ENCODE measurements around the gene RYR2. TPM values are rescaled to one million over a fixed set of nuclear protein-coding genes. Genes with fewer than 3 reads are reported as not detected.

RYR2 gene
- total and polyA plus RNA-seq, 9 of the 15 experiments (the other 6 are each of a cell fraction or from before 2014, with no cell fraction given), result 0.03 to 0.42 (median 0.14) TPM

- H2AFZ ChIP-seq (ENCODE audit: low read depth, low read length), result no peak overlapping the region
- H3K36me3 ChIP-seq (ENCODE audit: control insufficient read depth, insufficient read depth, low read length), result no peaks in the 10 kb centered on the region
- H3K79me2 ChIP-seq (ENCODE audit: control insufficient read depth, insufficient read depth, low read length), result no peaks in the 10 kb centered on the region
- no TSS peak for BruUV-seq (replicated peaks)
- POLR2A ChIA-PET, result no interaction called here
- no peak overlapping the region for H3K27ac ChIP-seq (ENCODE audit: extremely low read depth, low read depth, low read length)
- no peak overlapping the region for H3K9ac ChIP-seq (ENCODE audit: insufficient read depth in 1 of 2, low read depth in 2 of 2, low read length in 2 of 2)
- in situ Hi-C loops (cut with MboI) (no loop called here), intact Hi-C loops (cut with micrococcal nuclease) (no loop called here)
- H3K9me3 ChIP-seq (replicated peaks; ENCODE audit: control insufficient read depth, insufficient read depth, low read depth, low read length), result no peaks in the 10 kb centered on the region; the same call in 1 of the 2 replicates
- no peaks in the 10 kb centered on the region for H3K27me3 ChIP-seq (ENCODE audit: control insufficient read depth in 2 of 2, insufficient read depth in 2 of 2, low read length in 2 of 2)
- no peak overlapping the region for H3K4me3 ChIP-seq
- no peaks in the 10 kb centered on the region for H3K9me1 ChIP-seq (ENCODE audit: control insufficient read depth, insufficient read depth, low read length)
- TF ChIP-seq SIN3B (IDR thresholded peaks at IDR 0.05; ENCODE audit: low read depth) (no peak), ZNF589 (CRISPR knock-in tag; IDR thresholded peaks at IDR 0.05; ENCODE audit: low read depth) (no peak), EP400 (IDR thresholded peaks at IDR 0.05) (no peak), PHF21A (IDR thresholded peaks at IDR 0.05; ENCODE audit: borderline replicate concordance, low read depth) (no peak), PML (IDR thresholded peaks at IDR 0.05; ENCODE audit: low read length) (no peak), MCM5 (IDR thresholded peaks at IDR 0.05; ENCODE audit: low read depth) (no peak), FOXP1 (CRISPR knock-in tag; IDR thresholded peaks at IDR 0.05) (no peak), ZNF780A (CRISPR knock-in tag; IDR thresholded peaks at IDR 0.05) (no peak), SNIP1 (IDR thresholded peaks at IDR 0.05; ENCODE audit: low read depth) (no peak), ZBTB17 (CRISPR knock-in tag; IDR thresholded peaks at IDR 0.05) (no peak)
- TF ChIP-seq, protein P1, sequence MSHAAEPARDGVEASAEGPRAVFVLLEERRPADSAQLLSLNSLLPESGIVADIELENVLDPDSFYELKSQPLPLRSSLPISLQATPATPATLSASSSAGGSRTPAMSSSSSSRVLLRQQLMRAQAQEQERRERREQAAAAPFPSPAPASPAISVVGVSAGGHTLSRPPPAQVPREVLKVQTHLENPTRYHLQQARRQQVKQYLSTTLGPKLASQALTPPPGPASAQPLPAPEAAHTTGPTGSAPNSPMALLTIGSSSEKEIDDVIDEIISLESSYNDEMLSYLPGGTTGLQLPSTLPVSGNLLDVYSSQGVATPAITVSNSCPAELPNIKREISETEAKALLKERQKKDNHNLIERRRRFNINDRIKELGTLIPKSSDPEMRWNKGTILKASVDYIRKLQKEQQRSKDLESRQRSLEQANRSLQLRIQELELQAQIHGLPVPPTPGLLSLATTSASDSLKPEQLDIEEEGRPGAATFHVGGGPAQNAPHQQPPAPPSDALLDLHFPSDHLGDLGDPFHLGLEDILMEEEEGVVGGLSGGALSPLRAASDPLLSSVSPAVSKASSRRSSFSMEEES (CRISPR knock-in tag; IDR thresholded peaks at IDR 0.05), result no peak
- TF ChIP-seq, protein P2, sequence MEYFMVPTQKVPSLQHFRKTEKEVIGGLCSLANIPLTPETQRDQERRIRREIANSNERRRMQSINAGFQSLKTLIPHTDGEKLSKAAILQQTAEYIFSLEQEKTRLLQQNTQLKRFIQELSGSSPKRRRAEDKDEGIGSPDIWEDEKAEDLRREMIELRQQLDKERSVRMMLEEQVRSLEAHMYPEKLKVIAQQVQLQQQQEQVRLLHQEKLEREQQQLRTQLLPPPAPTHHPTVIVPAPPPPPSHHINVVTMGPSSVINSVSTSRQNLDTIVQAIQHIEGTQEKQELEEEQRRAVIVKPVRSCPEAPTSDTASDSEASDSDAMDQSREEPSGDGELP (CRISPR knock-in tag; IDR thresholded peaks at IDR 0.05; ENCODE audit: borderline replicate concordance), result no peak
- ATAC-seq (no peak), FAIRE-seq (no peak), DNase-seq (ENCODE audit: extremely low read depth in 1 of 4, low spot score in 3 of 4) (no peak)
- 4% methylated on average over 2 of the region's 2 CpGs for WGBS (ENCODE audit: insufficient coverage, low coverage, missing lambda C conversion rate)
- H3K4me2 ChIP-seq (ENCODE audit: insufficient read depth, low read length), result no peak overlapping the region
- CTCF ChIA-PET (ENCODE audit: low intra/inter-chr PET ratio), result no interaction called here
- no peaks in the 10 kb centered on the region for H4K20me1 ChIP-seq (replicated peaks; ENCODE audit: control insufficient read depth, insufficient read depth, low read length)
- no peaks in the 10 kb centered on the region for H3K4me1 ChIP-seq (replicated peaks in 1 of 2; ENCODE audit: control insufficient read depth in 2 of 2, insufficient read depth in 2 of 2, low read length in 2 of 2)
These were observed 486.6 kb downstream of the RYR2 start for GRCh38 chr1:237528545-237528944.
